GM21723 (cell line): ENCODE results near the gene OR4A15.

Source experiments
- ATAC-seq: cut with Tn5 transposase; IDR thresholded peaks from one replicate; pipeline ENCODE4 v1.9.1; 2021; ENCODE audit warnings: mild to moderate bottlenecking, moderate library complexity; ENCODE audit not compliant: unreplicated experiment

OR4A15 gene

GRCh38 chr11:55367674-55368073 is at the start of gene OR4A15:
TSS of gene OR4A15 (plus strand) at chr11:55367974. CDS start at chr11:55367974, 0 bp downstream.
- ATAC-seq: no peak

- no peak for ATAC-seq
Observed at GRCh38 chr11:55324500-55324899, 43.3 kb upstream of the OR4A15 start.

GRCh38 chr11:55342901-55343300 is 24.9 kb upstream of the OR4A15 start, which contains the start of gene OR4A16:
TSS of gene OR4A16 (plus strand) at chr11:55343201. CDS start at chr11:55343201, 0 bp downstream.
- no peak for ATAC-seq

GRCh38 chr11:55345306-55345705 is 22.5 kb upstream of the OR4A15 start:
- ATAC-seq: no peak

GRCh38 chr11:55349032-55349431 is 18.7 kb upstream of the OR4A15 start:
- ATAC-seq: no peak

GRCh38 chr11:55357560-55358184 is 10.1 kb upstream of the OR4A15 start:
- no peak for ATAC-seq

GRCh38 chr11:55401011-55401410 is 33.2 kb downstream of the OR4A15 start:
- no peak for ATAC-seq
